T47D (cell line): Measurements from ENCODE around the gene IL1RAP.

ENCODE experiments used
- DNase-seq, 2 experiments: peaks; one replicate each; pipeline versions ENCODE4 v3.0.0 to v3.0.0-alpha.2; 2011 to 2012; ENCODE audit warnings: low read depth in 1 of 2, low spot score in 1 of 2
- JUND ChIP-seq: IDR thresholded peaks from 2 replicates; pipeline ENCODE4 v1.6.1; 2012; ENCODE audit warnings: low read depth
- in situ Hi-C: cut with HindIII; loops from 2 replicates; pipeline ENCODE4 v1.10.0; 2016; ENCODE audit warnings: low sequenced_read_pairs, low pct_unique_long_range_greater_than_20kb

Gene IL1RAP

GRCh38 chr3:190537146-190537545 is 23.3 kb downstream of the IL1RAP start:
- TF ChIP-seq JUND: no peak
- DNase-seq: no peak
- in situ Hi-C loops: no loop called here

- TF ChIP-seq JUND: no peak
- DNase-seq: no peak
- in situ Hi-C loops: no loop called here
Observed at GRCh38 chr3:190538288-190538687, 24.4 kb downstream of the IL1RAP start.

GRCh38 chr3:190539526-190539925 is 25.6 kb downstream of the IL1RAP start:
- in situ Hi-C loops: no loop called here
- TF ChIP-seq JUND: no peak
- DNase-seq: no peak

GRCh38 chr3:190541008-190541407 is 27.1 kb downstream of the IL1RAP start:
- in situ Hi-C loops: no loop called here
- DNase-seq: no peak
- no peak for TF ChIP-seq JUND

GRCh38 chr3:190541560-190541959 is 27.7 kb downstream of the IL1RAP start:
- TF ChIP-seq JUND: no peak

GRCh38 chr3:190542846-190543245 is 29.0 kb downstream of the IL1RAP start:
- in situ Hi-C loops: no loop called here
- DNase-seq: no peak
- no peak for TF ChIP-seq JUND

More at GRCh38 chr3:190541560-190541959, 27.7 kb downstream of the IL1RAP start:
- in situ Hi-C loops: no loop called here
- no peak for DNase-seq

- in situ Hi-C loops: no loop called here
- DNase-seq: peak in 1 of 2 experiments; percentile 39
- TF ChIP-seq JUND: no peak
Observed at GRCh38 chr3:190543671-190544070, 29.8 kb downstream of the IL1RAP start.

GRCh38 chr3:190545191-190545590 is 31.3 kb downstream of the IL1RAP start:
- in situ Hi-C loops: no loop called here
- no peak for TF ChIP-seq JUND
- DNase-seq: no peak

- DNase-seq: no peak
- in situ Hi-C loops: no loop called here
- no peak for TF ChIP-seq JUND
Observed at GRCh38 chr3:190546881-190547510, 33.1 kb downstream of the IL1RAP start.

- no peak for DNase-seq
- in situ Hi-C loops: no loop called here
- TF ChIP-seq JUND: no peak
Observed at GRCh38 chr3:190548031-190548656, 34.3 kb downstream of the IL1RAP start.

GRCh38 chr3:190552021-190552420 is 38.1 kb downstream of the IL1RAP start:
- no peak for DNase-seq
- in situ Hi-C loops: no loop called here
- TF ChIP-seq JUND: no peak

GRCh38 chr3:190552969-190553759 is 39.3 kb downstream of the IL1RAP start:
- in situ Hi-C loops: no loop called here
- TF ChIP-seq JUND: no peak
- DNase-seq: no peak

GRCh38 chr3:190554197-190554596 is 40.3 kb downstream of the IL1RAP start:
- in situ Hi-C loops: no loop called here
- no peak for TF ChIP-seq JUND
- DNase-seq: peak in 1 of 2 experiments; percentile 34
